ENCODE measurements around the gene ICE2. TPM values are rescaled to one million over a fixed set of nuclear protein-coding genes. Genes with fewer than 3 reads are reported as not detected.
A peak's percentile ranks its signal among the peaks of the same experiment; 100 is the strongest.

ICE2 gene
- total and polyA plus RNA-seq, 3 experiments from 2014 or later, result 51.7 to 59.5 (median 57.5) TPM

GRCh38 chr15:60382773-60383674 lies 95.9 kb downstream of the ICE2 start:
- Mint-ChIP-seq H3K27me3 (no peaks in the 10 kb centered on the region), H3K4me3 (no peak overlapping the region), H3K27ac (peak overlapping the region in 4 of 8 donors; percentile 31 to 81 (median 41)), H3K4me1 (peaks cover 27 to 42% (median 28%) of the 10 kb centered on the region in 3 donors), H3K36me3 (peaks cover 5 to 74% (median 11%) of the 10 kb centered on the region in 3 donors), H3K9me3 (no peaks in the 10 kb centered on the region)
- no peaks in the 10 kb centered on the region for H3K9me3 ChIP-seq (ENCODE audit: low read length)
- no peak overlapping the region for H3K4me3 ChIP-seq (ENCODE audit: low read length)
- peaks cover 5% of the 10 kb centered on the region for H3K36me3 ChIP-seq (ENCODE audit: insufficient read depth, low read length)
- ChIA-PET POLR2A (no interaction called here), CTCF (interaction anchor here (1.3 kb wide), 1 partner anchor 24 kb away, joined by 3 read pairs; no protein-coding TSS in a partner anchor)
- no peaks in the 10 kb centered on the region for H3K27me3 ChIP-seq (ENCODE audit: insufficient read depth, low read length, poor library complexity, severe bottlenecking)
- no peak overlapping the region for H3K27ac ChIP-seq (ENCODE audit: low read depth, low read length)
- no peak for DNase-seq
- no peaks in the 10 kb centered on the region for H3K4me1 ChIP-seq (ENCODE audit: insufficient read depth, low read length)

- no peak overlapping the region for H3K4me3 Mint-ChIP-seq
- POLR2A ChIA-PET, result no interaction called here
- CTCF ChIA-PET, result interaction anchor here (1.0 kb wide), 1 partner anchor 59 kb away, joined by 3 read pairs; no protein-coding TSS in a partner anchor
- Histone ChIP-seq H3K27ac (ENCODE audit: low read depth, low read length) (no peak overlapping the region), H3K4me1 (ENCODE audit: insufficient read depth, low read length) (no peaks in the 10 kb centered on the region), H3K36me3 (ENCODE audit: insufficient read depth, low read length) (peaks cover 12% of the 10 kb centered on the region), H3K4me3 (ENCODE audit: low read length) (no peak overlapping the region), H3K9me3 (ENCODE audit: low read length) (no peaks in the 10 kb centered on the region), H3K27me3 (ENCODE audit: insufficient read depth, low read length, poor library complexity, severe bottlenecking) (no peaks in the 10 kb centered on the region)
- H3K9me3 Mint-ChIP-seq, result no peaks in the 10 kb centered on the region
- DNase-seq, result no peak
- H3K27ac Mint-ChIP-seq, result peak overlapping the region in 4 of 8 donors; percentile 4 to 84 (median 69)
- peaks cover 5 to 82% (median 11%) of the 10 kb centered on the region in 3 donors for H3K36me3 Mint-ChIP-seq
- H3K4me1 Mint-ChIP-seq, result peaks cover 11 to 28% (median 13%) of the 10 kb centered on the region in 3 donors
- no peaks in the 10 kb centered on the region for H3K27me3 Mint-ChIP-seq
Observed at GRCh38 chr15:60381148-60381788, 97.7 kb downstream of the ICE2 start.

- no peak overlapping the region for H3K4me3 ChIP-seq (ENCODE audit: low read length)
- H3K36me3 ChIP-seq (ENCODE audit: insufficient read depth, low read length), result peaks cover 12% of the 10 kb centered on the region
- Mint-ChIP-seq H3K4me3 (no peak overlapping the region), H3K27ac (peak overlapping the region in 1 of 8 donors; percentile 29), H3K4me1 (peaks cover 10 to 25% (median 12%) of the 10 kb centered on the region in 3 donors), H3K9me3 (no peaks in the 10 kb centered on the region), H3K27me3 (no peaks in the 10 kb centered on the region), H3K36me3 (peaks cover 5 to 84% (median 12%) of the 10 kb centered on the region in 3 donors)
- no peaks in the 10 kb centered on the region for H3K4me1 ChIP-seq (ENCODE audit: insufficient read depth, low read length)
- no peak for DNase-seq
- no peaks in the 10 kb centered on the region for H3K27me3 ChIP-seq (ENCODE audit: insufficient read depth, low read length, poor library complexity, severe bottlenecking)
- no peak overlapping the region for H3K27ac ChIP-seq (ENCODE audit: low read depth, low read length)
- POLR2A ChIA-PET, result no interaction called here
- CTCF ChIA-PET, result no interaction called here
- no peaks in the 10 kb centered on the region for H3K9me3 ChIP-seq (ENCODE audit: low read length)
Observed at GRCh38 chr15:60379525-60380274, 99.2 kb downstream of the ICE2 start.

- no peak overlapping the region for H3K27ac Mint-ChIP-seq
- CTCF ChIA-PET, result no interaction called here
- Histone ChIP-seq H3K27ac (ENCODE audit: low read depth, low read length) (no peak overlapping the region), H3K4me1 (ENCODE audit: insufficient read depth, low read length) (no peaks in the 10 kb centered on the region), H3K4me3 (ENCODE audit: low read length) (no peak overlapping the region), H3K27me3 (ENCODE audit: insufficient read depth, low read length, poor library complexity, severe bottlenecking) (no peaks in the 10 kb centered on the region), H3K36me3 (ENCODE audit: insufficient read depth, low read length) (peaks cover 11% of the 10 kb centered on the region), H3K9me3 (ENCODE audit: low read length) (no peaks in the 10 kb centered on the region)
- no peak for DNase-seq
- H3K9me3 Mint-ChIP-seq, result no peaks in the 10 kb centered on the region
- H3K36me3 Mint-ChIP-seq, result peaks cover 5 to 84% (median 12%) of the 10 kb centered on the region in 3 donors
- H3K4me3 Mint-ChIP-seq, result no peak overlapping the region
- no peaks in the 10 kb centered on the region for H3K27me3 Mint-ChIP-seq
- peaks cover 10 to 23% (median 12%) of the 10 kb centered on the region in 3 donors for H3K4me1 Mint-ChIP-seq
- POLR2A ChIA-PET, result interaction anchor here (0.6 kb wide), 1 partner anchor 19 kb away, joined by 4 read pairs; no protein-coding TSS in a partner anchor
Observed at GRCh38 chr15:60379185-60379524, 99.8 kb downstream of the ICE2 start.

- Histone ChIP-seq H3K4me3 (ENCODE audit: low read length) (no peak overlapping the region), H3K9me3 (ENCODE audit: low read length) (no peaks in the 10 kb centered on the region), H3K27me3 (ENCODE audit: insufficient read depth, low read length, poor library complexity, severe bottlenecking) (no peaks in the 10 kb centered on the region), H3K4me1 (ENCODE audit: insufficient read depth, low read length) (no peaks in the 10 kb centered on the region), H3K27ac (ENCODE audit: low read depth, low read length) (no peak overlapping the region), H3K36me3 (ENCODE audit: insufficient read depth, low read length) (peaks cover 13% of the 10 kb centered on the region)
- no peak for DNase-seq
- no peaks in the 10 kb centered on the region for H3K27me3 Mint-ChIP-seq
- no peak overlapping the region for H3K4me3 Mint-ChIP-seq
- ChIA-PET POLR2A (no interaction called here), CTCF (interaction anchor here (1.7 kb wide), 1 partner anchor 144 kb away, joined by 3 read pairs; no protein-coding TSS in a partner anchor)
- H3K4me1 Mint-ChIP-seq, result peaks cover 9 to 11% (median 10%) of the 10 kb centered on the region in 3 donors
- peak overlapping the region in 1 of 8 donors; percentile 9 for H3K27ac Mint-ChIP-seq
- no peaks in the 10 kb centered on the region for H3K9me3 Mint-ChIP-seq
- peaks cover 5 to 80% (median 10%) of the 10 kb centered on the region in 3 donors for H3K36me3 Mint-ChIP-seq
Observed at GRCh38 chr15:60376677-60377095, 102.3 kb downstream of the ICE2 start.

GRCh38 chr15:60375306-60375705 lies 103.6 kb downstream of the ICE2 start:
- Histone ChIP-seq H3K27me3 (ENCODE audit: insufficient read depth, low read length, poor library complexity, severe bottlenecking) (no peaks in the 10 kb centered on the region), H3K4me1 (ENCODE audit: insufficient read depth, low read length) (no peaks in the 10 kb centered on the region), H3K36me3 (ENCODE audit: insufficient read depth, low read length) (peaks cover 13% of the 10 kb centered on the region), H3K27ac (ENCODE audit: low read depth, low read length) (no peak overlapping the region), H3K9me3 (ENCODE audit: low read length) (no peaks in the 10 kb centered on the region), H3K4me3 (ENCODE audit: low read length) (no peak overlapping the region)
- no peak for DNase-seq
- H3K4me3 Mint-ChIP-seq, result no peak overlapping the region
- no peaks in the 10 kb centered on the region for H3K27me3 Mint-ChIP-seq
- ChIA-PET CTCF (interaction anchor here (1.7 kb wide), 1 partner anchor 146 kb away, joined by 3 read pairs; no protein-coding TSS in a partner anchor), POLR2A (no interaction called here)
- H3K9me3 Mint-ChIP-seq, result no peaks in the 10 kb centered on the region
- peaks cover 11 to 21% (median 19%) of the 10 kb centered on the region in 3 donors for H3K4me1 Mint-ChIP-seq
- H3K27ac Mint-ChIP-seq, result peak overlapping the region in 4 of 8 donors; percentile 8 to 78 (median 30)
- peaks cover 0 to 81% (median 12%) of the 10 kb centered on the region in 3 donors for H3K36me3 Mint-ChIP-seq

GRCh38 chr15:60374628-60375081 lies 104.3 kb downstream of the ICE2 start:
- Histone ChIP-seq H3K27me3 (ENCODE audit: insufficient read depth, low read length, poor library complexity, severe bottlenecking) (no peaks in the 10 kb centered on the region), H3K4me1 (ENCODE audit: insufficient read depth, low read length) (no peaks in the 10 kb centered on the region), H3K4me3 (ENCODE audit: low read length) (no peak overlapping the region), H3K9me3 (ENCODE audit: low read length) (no peaks in the 10 kb centered on the region), H3K36me3 (ENCODE audit: insufficient read depth, low read length) (peaks cover 16% of the 10 kb centered on the region), H3K27ac (ENCODE audit: low read depth, low read length) (no peak overlapping the region)
- H3K36me3 Mint-ChIP-seq, result peaks cover 0 to 81% (median 9%) of the 10 kb centered on the region in 3 donors
- H3K4me3 Mint-ChIP-seq, result no peak overlapping the region
- ChIA-PET POLR2A (no interaction called here), CTCF (no interaction called here)
- H3K27me3 Mint-ChIP-seq, result no peaks in the 10 kb centered on the region
- peaks cover 13 to 26% (median 25%) of the 10 kb centered on the region in 3 donors for H3K4me1 Mint-ChIP-seq
- peak overlapping the region in 1 of 8 donors; percentile 88 for H3K27ac Mint-ChIP-seq
- no peaks in the 10 kb centered on the region for H3K9me3 Mint-ChIP-seq
- no peak for DNase-seq
